G401.6 (cell line): ENCODE measurements around the gene TSACC.
"Not testable (repeated sequence)": the region's sequence is repeated elsewhere in the genome, so short reads cannot be mapped to it uniquely, and the experiment has no call there.

Experiments used
- FAIRE-seq: peaks from 2 replicates; lab custom pipeline; 2012; peaks lifted over from hg19 to GRCh38; lab: Jason Lieb, UNC

Gene TSACC

GRCh38 chr1:156338180-156338976 lies at the start of gene TSACC, which contains the start of gene CCT3:
Gene TSACC (plus strand): TSS chr1:156338526. CDS start chr1:156339758, 1,232 bp downstream.
Gene CCT3 (minus strand): TSS chr1:156338292. CDS start chr1:156338184, 108 bp downstream.
- peak; percentile 97 for FAIRE-seq

GRCh38 chr1:156289857-156290256 lies 48.5 kb upstream of the TSACC start:
- FAIRE-seq = no peak

- no peak for FAIRE-seq
Measured at GRCh38 chr1:156291226-156292061, 46.9 kb upstream of the TSACC start.

- no peak for FAIRE-seq
Measured at GRCh38 chr1:156293098-156293434, 45.3 kb upstream of the TSACC start.

- no peak for FAIRE-seq
Measured at GRCh38 chr1:156293895-156294294, 44.4 kb upstream of the TSACC start.

- no peak for FAIRE-seq
Measured at GRCh38 chr1:156295391-156295947, 42.9 kb upstream of the TSACC start, which contains the start of gene GLMP. Gene GLMP (minus strand): TSS chr1:156295679. CDS start chr1:156295645, 34 bp downstream.

- FAIRE-seq = no peak
Measured at GRCh38 chr1:156298852-156299357, 39.4 kb upstream of the TSACC start, which contains the start of gene VHLL. Gene VHLL (minus strand): TSS chr1:156299307. CDS start chr1:156299189, 118 bp downstream.

- FAIRE-seq = no peak
Measured at GRCh38 chr1:156303241-156303640, 35.1 kb upstream of the TSACC start.

GRCh38 chr1:156305215-156305614 lies 33.1 kb upstream of the TSACC start:
- FAIRE-seq = no peak

- FAIRE-seq = no peak
Measured at GRCh38 chr1:156308078-156308477, 30.2 kb upstream of the TSACC start.

- no peak for FAIRE-seq
Measured at GRCh38 chr1:156310962-156311361, 27.4 kb upstream of the TSACC start.

- FAIRE-seq = no peak
Measured at GRCh38 chr1:156316909-156317308, 21.4 kb upstream of the TSACC start.

GRCh38 chr1:156319664-156320063 lies 18.7 kb upstream of the TSACC start:
- peak; percentile 76 for FAIRE-seq

GRCh38 chr1:156320560-156320959 lies 17.8 kb upstream of the TSACC start:
- no peak for FAIRE-seq

GRCh38 chr1:156323179-156323578 lies 15.1 kb upstream of the TSACC start:
- FAIRE-seq = not testable (repeated sequence)

GRCh38 chr1:156336242-156336641 lies 2.1 kb upstream of the TSACC start:
- no peak for FAIRE-seq

- FAIRE-seq = no peak
Measured at GRCh38 chr1:156337052-156337887, 1.1 kb upstream of the TSACC start.

GRCh38 chr1:156337888-156338179 lies 492 bp upstream of the TSACC start:
- FAIRE-seq = no peak

GRCh38 chr1:156342166-156342955 lies 4.0 kb downstream of the TSACC start:
- no peak for FAIRE-seq

GRCh38 chr1:156344409-156344808 lies 6.1 kb downstream of the TSACC start:
- FAIRE-seq = no peak

GRCh38 chr1:156346035-156346434 lies 7.7 kb downstream of the TSACC start:
- FAIRE-seq = not testable (repeated sequence)
